ENCODE measurements around the gene ZEB1.

- TF ChIP-seq CTCF (IDR thresholded peaks at IDR 0.05; ENCODE audit: insufficient read depth, low read length, poor library complexity, severe bottlenecking) (no peak), EZH2phosphoT487 (conservative IDR thresholded peaks at IDR 0.05; ENCODE audit: low read length) (no peak)
Observed at GRCh38 chr10:31515819-31516402, 196.9 kb downstream of the ZEB1 start.
